Hippocampal formation (tissue), 2 donors: ENCODE results near the gene SH3PXD2A.
"Not testable (repeated sequence)": the region's sequence is repeated elsewhere in the genome, so short reads cannot be mapped to it uniquely, and the experiment has no call there.

ENCODE experiments used
- DNase-seq, 2 donors: peaks; one replicate each; lab custom pipeline; 2025; lab: John Stamatoyannopoulos, UW

The SH3PXD2A gene

DNA sequence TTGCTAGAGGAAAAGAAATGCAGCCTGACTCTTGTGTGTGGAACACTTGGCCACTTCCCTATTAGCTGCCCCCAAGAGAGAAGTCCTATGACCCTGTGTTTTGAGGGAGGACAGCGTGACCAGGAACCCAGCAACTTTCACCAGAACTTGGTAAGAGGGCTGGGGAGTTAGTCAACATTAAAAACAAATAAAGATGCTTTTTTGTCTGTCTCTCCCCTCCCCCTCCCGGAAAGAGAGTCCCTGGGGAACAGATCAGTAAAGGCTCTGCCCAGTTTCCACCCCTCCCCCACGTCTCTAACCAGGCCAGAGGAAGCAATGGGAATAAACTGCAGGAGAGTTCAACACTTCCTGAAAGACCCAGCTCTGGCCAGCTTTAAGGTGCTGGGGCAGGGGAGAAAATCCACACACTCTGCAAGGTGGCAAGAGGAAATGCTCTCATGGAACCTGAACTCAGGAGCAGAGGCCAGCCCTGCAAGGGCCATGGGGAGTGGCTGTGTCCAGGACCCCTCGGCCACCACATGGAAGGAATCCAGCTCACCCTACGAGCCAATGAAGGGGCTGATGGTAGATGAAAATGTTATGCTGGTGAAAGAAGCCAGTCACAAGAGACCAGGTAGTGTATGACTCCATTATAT, 21.5 kb downstream of the SH3PXD2A start:
- peak in 1 of 2 donors; percentile 31 for DNase-seq

DNA sequence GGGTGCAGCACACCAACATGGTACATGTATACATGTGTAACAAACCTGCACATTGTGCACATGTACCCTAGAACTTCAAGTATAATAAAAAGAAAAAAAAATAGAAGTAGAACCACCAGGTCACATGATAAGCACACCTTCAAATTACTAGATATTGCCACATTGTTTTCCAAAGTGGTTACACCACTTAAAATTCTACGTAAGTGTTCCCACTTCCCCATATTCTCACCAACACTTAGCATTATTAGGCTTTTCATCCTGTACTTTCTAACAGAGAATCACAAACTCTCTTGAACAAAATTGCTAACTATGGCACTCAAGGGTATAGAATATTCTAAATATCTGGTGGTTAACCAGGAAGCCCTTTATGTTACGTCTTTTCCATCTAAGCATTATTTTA, 22.6 kb downstream of the SH3PXD2A start:
- DNase-seq, result no peak

DNA sequence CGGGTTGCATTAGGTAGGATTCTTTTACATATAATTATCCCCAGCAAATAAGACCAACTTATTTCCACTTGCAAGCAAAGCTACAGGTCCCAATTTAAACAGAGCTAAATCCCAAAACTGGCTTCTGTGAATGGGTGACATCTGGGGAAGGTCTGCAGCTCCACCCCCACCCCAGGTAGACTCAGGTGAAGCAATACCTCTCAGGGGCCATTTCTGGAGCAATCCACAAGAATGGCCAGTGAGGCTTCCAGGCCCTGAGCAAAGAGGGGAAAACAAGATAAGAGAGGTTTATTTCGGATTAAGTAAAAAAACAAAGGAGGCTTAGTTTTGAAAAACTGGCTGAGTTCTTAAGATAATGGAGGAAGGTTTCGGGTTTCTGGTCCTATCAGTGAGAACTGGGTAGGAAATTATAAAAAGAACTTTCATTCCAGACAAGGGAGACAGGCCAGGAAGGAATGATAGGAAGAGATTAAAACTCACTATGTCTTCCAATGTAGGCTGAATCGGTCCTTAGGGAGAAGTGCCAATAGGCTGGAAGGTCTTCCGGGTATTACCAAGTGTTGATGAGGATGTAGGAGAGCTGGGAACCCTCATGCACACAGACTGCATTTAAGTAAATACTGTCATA, 25.4 kb downstream of the SH3PXD2A start:
- no peak for DNase-seq

DNA sequence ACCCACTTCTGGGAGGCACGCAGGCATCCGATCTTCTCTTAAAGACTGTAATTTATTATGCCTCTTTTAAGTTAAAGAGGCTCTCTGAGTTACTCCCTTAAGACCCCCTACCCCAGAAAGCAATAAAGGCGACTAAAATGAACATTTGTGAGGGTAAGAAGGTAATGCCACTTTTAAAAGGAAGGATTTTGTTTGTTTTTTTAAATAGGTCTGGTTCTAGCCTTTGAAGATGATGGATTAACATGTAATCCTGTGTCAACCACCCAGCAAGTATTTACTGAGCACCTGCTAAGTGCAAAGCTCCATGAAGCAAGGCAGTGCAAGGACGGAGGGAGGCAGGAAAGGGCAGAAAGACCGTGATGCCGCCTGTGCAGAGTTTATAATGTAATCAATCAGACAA, 26.1 kb downstream of the SH3PXD2A start:
- DNase-seq, result no peak

DNA sequence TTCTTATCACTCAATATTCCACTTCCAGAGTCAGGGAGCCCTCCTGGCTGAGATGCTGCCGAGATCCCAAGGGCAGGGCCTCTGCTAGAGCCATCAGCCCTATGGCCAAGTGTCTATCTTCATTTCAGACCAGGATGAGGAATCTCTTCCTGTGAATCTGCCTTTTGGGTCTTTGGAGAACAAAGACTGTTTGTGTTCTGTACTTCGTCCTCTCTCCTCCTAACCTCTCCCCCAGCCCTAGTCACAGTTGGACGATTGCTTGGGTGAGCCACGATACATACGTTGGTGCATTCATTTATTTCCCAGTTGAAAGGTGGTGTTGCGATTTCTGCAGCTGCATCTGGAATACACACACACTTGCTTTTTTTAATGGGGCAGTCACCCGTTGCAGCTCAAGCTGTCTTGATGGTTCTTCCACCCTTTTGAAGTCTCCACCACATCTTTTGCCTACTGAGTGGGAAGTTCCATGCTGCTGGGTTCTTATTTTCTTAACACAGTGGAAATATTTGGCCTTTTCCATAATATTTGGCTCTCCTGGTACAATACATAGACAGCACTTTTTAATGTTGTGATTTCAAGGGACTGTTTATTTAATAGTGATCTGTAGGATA, 26.7 kb downstream of the SH3PXD2A start:
- DNase-seq, result no peak

DNA sequence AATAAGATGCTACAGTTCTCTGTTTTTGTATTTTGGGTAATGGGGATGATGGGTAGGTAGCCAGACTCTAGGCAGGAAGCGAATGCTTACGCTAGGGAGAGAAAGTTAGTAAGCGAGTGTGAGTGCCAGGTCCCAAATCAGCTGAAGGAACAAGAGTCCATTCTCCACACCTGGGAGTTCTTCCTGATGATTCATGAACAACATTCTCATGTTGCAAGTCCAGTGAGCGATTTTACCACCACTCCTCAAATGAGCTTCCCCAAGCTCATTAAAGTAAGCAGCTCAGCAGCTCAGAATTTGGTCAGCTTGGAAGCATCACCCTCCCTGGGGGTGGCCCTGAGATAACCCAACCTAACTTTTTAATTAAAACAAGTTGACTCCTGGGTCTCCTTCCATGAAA, 27.3 kb downstream of the SH3PXD2A start:
- DNase-seq, result no peak

DNA sequence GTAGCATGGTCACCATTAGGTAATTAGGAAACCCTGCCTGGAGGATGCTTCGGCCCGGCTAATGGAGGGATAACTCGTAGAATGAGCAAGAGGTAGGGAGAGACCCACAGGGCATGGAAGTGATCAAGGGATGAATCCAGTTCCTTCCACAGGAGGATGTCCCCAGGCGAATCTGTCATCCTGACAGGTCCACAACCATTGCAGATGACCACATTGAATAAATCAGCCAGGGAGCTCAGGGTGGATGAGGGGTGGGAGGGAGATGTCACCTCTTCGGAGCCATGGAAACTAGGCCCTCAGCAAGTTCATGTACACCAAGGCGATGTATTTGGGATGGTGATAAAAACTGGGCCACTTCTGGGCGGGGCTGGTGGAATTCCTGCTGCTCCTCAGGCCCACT, 28.5 kb downstream of the SH3PXD2A start:
- no peak for DNase-seq

DNA sequence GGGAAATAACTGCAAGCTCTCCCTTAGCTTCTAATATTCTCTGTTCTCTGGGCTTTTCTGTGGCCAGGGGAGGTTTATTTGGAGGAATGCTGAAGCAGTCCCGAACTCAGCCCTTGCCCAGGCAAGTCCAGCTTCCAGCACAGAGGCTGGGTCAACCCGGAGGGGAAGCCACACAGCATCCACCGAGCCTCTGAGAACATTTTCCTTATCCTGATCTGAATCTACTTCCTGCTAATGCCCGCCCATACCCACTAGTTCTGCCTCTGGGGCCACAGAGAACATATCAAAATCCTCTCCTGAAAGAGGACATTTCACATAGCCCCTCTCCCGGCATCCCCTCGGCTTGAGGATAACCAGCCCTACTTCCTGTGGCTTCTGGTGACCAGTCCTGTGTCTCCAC, 31.1 kb downstream of the SH3PXD2A start:
- DNase-seq, result no peak

DNA sequence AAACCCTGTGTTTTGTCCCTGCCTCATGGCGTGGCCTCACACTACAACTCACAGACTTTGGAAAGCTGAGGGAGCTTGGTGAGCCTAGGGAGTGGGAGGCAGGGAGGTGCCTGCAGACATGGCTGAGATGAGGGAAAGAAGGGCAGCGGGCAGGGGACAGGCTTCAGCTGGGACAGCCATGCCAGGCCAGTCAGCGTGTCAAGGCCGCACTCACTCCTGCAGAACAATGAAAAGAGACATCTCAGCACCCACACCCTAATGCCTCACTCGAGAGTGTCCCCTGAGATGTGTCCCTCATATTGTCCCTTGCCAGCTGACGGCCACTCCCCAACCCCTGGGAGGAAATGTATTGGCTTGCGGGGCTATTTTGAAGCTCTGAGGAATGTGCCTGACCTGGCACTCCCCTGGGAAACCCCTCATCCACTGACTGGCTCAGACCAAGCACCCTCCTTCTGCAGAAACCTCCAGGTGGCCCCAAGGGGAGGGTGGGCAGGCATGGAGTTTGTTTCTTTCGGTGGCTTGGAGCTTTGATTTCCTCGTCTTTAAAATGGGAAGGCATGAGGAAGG, 31.6 kb downstream of the SH3PXD2A start:
- DNase-seq, result no peak

DNA sequence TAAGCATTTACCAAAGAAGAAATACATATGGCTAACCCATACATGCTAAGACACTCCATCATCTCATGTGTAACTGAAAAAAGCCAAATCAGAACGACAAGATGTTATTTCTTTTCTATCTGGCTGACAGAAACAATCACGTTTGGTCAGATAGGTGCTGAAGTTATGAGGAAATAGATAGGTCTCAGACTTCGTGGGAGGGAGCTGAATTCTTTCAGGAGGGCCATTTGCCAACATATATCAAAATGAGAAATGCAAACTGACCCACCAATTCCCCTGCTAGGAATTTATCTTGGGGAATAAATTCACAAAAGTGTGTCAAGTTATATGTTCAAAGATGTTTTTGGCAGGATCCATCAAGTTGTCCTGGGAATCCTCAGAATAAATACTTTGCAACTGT, 32.6 kb downstream of the SH3PXD2A start:
- no peak for DNase-seq

DNA sequence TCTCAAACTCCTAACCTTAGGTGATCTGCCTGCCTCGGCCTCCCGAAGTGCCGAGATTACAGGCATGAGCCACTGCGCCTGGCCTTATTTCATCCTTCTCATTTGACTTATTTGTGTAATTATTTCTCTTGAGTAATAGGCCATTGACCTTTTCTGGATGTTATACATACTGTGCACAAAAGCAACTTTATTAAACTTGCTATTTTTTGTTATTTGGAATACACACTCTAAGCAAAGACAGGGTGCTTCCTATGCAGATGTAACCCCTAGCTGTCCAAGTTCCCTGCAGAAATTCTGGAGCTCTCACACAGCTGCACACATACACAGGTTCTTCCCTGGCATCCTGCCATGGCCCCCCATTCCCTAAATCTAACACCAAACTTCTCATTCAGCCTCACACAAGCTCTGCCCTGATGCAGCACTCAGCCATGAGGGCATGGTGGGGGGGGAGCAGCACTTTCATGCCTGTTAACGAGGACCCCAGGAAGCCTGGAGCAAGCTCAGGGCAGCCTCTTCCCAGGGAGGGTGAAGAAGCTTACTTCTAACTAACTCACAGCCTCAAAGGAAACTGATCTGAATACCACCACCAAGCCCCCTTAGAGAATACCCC, 33.2 kb downstream of the SH3PXD2A start:
- DNase-seq, result no peak

DNA sequence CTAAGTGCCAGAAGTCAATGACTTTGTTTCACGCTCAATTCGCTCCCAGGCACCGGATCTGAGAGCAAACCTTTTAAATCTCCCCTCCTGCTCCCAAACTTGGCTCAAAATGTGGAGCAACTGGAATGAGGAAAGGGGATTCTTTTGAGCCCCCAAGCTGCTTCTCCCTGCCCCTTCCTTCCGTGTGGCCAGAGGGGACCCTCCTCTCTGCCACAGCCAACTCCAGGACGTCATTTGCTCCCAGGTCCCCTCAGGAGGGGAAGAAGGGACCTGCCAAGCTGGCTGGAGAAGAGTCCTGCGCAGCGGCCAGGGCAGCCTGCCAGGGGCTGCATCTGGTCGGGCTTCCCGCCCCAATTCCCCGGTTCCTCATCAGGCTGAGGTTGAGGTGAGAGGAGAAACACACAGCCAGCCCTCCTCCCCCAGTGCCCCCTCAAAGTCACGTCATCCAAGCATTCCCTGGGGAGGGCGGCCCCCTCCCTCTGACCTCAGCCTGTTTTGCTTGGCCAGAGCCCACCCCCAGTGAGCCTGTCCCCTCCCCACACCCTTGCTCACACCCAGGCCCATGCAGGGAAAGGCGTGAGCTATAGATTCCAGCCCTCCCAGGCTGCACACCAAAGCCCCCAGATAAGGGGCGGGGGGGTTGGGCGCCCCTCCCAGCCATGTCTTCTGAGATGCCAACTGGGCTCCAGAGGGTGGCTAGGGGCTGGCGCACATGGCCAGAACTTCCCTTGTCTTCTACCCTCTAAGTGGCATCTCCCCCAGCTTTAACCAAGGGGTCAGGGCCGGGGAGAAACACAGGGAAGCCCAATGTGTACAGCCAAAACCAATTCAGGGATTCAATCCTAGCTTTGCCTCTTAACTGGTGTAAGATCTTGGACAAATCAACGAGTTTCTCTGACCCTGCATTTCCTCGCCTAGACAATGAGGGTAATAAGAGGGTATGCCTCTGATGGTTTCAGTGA, 35.0 kb downstream of the SH3PXD2A start:
- DNase-seq, result no peak

DNA sequence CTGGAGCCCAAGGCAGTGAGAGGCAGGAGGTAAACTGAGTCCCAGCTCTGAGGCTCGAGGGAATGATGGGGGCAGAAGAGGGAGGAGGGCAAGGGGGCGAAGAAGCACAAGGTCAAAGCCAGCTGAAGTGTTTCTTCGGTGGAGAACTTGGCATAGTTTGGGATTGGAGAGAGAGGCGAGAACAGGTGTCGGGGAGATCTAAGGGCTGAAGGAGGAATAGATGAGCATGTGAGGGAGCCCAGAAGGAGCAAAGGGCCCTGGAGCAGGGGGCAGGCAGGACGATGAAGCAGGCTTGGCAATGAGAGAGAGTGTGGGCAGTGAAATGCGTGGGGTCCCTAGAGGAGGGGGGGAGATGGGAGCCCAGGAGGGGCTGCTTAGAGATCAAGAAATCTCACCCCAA, 35.9 kb downstream of the SH3PXD2A start:
- DNase-seq, result no peak

DNA sequence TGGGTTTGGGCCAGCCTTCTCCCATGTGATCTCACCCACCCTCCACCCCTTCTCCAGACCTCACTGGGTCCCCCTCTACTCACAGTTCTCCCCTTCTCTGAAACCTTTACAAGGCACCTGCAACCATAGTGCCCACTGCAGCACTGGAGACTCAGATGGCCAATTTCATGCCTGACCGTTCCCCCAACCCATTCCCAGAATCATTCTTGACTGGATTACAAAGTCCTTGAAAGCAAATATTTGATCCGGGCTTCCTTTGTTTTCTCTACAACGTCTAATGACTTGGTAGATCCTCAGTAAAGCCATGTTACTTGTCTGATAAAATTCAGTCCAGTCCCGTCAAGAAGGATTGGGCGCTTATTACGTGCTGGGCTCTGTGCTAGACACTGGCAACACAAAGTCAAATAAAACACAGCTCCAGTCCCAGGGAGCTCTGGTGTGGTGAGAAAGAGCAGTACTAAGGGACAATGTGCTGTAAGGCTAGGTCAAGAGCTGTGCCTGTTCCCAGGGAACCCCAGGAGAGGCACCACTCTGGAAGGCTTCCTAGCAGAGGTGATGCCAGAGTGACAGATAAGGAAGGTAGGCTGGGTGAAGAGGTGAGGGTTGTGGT, 36.5 kb downstream of the SH3PXD2A start:
- no peak for DNase-seq

DNA sequence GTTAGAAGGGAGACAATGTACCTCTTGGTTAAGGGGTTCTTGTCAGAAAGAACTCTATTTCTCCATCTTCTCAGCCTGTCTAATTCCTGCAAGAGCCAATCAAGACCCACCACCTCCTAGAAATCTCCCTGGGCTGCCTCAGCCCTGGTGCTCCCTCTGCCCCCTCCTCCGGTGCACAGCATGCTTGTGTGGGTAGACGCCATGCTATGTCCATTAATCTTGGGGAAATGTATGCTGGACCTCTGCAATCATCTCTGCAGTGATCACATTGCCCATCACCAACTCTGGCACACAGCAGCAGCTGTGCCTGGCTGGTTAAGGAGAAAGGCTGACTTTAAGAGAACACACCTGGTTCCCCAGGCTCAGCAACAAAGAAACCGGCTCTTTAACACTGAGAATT, 37.3 kb downstream of the SH3PXD2A start:
- DNase-seq, result no peak

DNA sequence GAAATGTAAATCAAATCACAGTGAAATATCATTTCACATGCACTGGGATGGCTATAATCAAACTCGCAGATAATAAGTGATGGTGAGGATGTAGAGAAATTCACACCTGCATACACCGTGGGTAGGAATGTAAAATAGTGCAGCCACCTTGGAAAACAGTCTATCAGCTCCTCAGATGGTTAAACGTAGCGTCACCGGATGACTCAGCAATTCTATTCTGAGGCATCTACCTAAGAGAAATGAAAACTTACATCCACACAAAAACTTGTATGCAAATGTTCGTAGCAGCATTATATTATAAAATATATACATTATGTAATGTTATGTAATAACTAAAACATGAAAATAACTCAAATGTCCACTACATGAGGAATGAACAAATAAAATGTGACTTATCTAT, 38.9 kb downstream of the SH3PXD2A start:
- no peak for DNase-seq

DNA sequence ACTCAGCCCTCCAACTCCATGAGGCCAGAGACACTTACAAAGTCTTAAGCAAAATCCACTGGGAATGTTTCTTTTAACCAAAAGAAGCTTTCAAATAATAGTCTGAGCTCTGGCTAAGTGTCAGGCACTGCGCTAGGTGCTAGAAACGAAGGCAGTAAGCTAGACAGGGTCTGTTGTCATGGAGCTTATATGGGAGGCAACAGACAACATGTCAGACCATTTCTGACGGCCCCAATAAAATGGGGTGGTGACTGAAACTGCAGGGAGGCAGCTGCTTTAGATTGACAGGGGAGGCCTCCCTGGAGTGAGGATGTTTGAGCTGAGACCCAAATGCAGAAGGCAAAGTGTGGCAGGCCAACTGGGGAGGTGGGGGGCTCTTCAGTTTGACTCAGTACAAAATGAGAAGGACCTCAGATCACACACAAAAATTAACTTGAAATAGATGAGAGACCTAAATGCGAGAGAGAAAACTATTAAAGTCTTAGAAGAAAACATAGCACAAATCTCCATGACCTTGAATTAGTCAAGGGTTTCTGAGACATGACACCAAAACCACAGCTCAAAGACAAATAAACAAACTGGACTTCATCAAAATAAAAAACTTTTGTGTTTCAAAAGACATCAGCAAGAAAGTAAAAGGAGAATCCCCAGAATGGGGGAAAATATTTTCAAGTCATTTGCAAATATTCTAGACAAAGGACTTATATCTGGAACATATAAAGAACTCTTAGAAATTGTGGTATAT, 40.6 kb downstream of the SH3PXD2A start:
- DNase-seq, result no peak

DNA sequence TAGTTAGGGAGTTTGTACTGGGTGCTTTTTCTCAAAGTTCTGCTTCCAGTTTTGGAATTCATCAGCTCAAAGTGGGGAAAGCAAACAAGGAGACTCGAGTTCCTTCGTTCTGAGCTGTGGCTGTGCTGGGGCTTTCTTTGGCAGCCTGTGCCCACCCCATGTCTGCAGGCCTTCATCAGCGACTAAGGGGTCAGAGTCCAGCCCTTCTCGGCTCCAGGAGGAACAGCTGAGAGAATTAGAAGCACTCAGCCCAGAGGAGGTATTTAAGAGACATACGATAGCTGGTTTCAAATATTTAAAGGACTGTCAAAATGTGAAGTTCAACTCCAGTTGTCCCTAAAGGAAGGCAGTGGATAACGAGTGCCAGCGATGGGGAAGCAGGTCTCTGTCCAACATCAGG, 41.3 kb downstream of the SH3PXD2A start:
- DNase-seq, result no peak

DNA sequence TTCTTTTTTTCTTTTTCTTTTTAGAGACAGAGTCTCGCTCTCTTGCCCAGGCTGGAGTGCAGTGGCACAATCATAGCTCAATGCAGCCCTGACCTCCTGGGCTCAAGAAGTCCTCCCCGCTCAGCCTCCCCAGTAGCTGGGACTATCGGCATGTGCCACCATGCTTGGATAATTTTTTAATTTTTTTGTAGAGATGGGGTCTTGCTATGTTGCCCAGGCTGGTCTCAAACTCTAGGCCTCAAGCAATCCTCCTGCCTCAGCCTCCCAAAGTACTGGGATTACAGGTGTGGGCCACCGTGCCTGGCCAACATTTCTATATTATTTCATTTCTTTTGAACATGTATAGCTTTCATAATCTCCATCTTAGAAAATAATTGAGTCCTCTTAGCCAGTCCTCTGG, 42.1 kb downstream of the SH3PXD2A start:
- not testable (repeated sequence) for DNase-seq

DNA sequence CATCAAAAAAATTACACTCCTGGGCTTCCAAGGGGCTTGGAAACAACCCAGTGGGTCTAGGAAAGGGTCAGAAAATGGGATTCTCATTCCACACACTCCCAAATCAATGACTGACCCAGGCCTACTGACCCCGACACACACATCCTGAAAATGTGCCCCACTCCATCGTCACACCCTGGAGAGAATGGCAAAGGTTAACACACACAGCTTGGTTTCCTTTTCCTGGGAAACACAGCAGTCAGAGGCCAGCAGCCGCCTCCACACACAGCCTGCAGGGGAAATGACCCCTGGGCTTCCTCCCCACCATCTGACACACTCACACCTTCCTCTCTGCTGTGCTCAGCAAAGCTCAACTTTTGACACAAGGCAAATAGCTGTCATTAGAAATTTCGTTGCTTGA, 42.9 kb downstream of the SH3PXD2A start:
- no peak for DNase-seq

DNA sequence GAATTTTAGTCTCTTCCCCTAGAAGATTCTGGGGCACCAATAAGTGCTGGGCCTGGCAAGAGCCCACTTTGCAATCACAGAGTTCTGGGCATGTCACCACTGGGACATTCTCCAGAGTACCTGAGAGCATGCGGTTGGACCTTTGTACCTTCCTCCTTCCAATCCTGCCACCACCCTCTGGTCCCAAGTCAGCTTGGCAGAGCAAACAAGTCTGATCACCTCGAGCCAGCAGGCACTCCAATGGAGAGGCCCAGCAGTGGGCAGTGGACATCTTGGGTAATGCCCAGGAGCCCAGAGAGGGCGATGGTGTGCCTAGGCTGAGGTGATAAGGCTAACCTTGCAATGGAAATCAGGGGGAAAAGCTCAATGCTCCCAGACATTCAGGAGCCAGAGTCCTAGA, 43.4 kb downstream of the SH3PXD2A start:
- no peak for DNase-seq
